NCI-H1436 treated with DMSO at 0.1 percent for 48 hours (cell line): ENCODE measurements around the gene PREB.
"Not testable (repeated sequence)": the region's sequence is repeated elsewhere in the genome, so short reads cannot be mapped to it uniquely, and the experiment has no call there.

ENCODE experiments used
- DNase-seq: peaks from one replicate; lab custom pipeline; 2025; lab: John Stamatoyannopoulos, UW

PREB gene

DNA sequence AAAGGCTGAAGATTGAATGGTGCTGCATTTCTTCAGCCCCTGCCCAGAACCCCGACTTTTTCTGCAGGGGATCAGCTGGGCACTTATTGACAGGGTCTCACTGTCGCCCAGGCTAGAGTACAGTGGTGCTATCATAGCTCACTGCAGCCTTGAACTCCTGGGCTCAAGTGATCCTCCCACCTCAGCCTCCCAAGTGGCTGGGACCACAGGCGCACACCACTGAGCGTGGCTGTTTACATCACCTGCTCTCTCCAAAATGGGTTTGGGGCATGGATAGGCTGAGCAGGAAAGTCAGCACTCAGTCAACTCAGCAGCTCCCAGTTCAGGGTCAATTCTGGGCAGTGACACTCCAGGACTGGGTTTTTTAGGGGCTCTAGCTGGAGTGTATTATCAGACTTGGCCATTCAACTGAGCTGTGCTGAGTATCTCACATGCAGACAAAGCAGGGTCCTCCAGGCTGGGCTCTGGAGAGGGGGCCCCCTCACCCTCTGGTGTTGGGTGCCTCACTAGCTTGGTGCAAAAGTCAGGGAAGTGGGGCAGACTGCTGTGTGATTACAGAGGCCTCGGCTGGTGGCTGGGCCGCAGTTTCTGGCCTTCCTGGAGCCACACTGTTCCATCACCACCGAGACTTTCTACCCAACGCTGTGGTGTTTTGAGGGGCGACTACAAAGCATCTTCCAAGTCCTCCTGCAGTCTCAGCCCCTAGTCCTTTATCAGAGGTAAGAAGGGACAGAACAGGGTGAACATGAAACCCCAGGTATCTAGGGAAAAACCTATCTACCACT lies 6.4 kb downstream of the PREB start:
- no peak for DNase-seq

GRCh38 chr2:27126252-27126710 lies 8.2 kb downstream of the PREB start:
- DNase-seq = no peak

DNA sequence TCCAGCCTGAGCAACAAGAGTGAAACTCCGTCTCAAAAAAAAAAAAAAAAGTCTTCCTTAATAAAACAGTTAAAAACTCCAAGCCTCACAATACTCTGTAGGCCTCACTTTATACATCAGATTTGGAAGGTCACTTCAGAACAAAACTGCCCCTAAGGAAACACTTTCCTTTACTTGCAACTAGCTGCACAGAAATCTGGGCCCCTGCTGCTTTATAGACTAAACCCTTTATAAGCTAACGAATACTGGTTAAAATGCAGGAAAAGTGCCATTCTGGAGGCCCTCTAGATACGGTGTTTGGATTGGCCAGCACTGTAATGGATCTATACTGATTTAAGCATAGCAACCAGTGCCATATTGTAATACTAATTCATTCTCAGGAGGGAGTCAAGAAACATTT lies 9.3 kb downstream of the PREB start:
- DNase-seq = no peak

DNA sequence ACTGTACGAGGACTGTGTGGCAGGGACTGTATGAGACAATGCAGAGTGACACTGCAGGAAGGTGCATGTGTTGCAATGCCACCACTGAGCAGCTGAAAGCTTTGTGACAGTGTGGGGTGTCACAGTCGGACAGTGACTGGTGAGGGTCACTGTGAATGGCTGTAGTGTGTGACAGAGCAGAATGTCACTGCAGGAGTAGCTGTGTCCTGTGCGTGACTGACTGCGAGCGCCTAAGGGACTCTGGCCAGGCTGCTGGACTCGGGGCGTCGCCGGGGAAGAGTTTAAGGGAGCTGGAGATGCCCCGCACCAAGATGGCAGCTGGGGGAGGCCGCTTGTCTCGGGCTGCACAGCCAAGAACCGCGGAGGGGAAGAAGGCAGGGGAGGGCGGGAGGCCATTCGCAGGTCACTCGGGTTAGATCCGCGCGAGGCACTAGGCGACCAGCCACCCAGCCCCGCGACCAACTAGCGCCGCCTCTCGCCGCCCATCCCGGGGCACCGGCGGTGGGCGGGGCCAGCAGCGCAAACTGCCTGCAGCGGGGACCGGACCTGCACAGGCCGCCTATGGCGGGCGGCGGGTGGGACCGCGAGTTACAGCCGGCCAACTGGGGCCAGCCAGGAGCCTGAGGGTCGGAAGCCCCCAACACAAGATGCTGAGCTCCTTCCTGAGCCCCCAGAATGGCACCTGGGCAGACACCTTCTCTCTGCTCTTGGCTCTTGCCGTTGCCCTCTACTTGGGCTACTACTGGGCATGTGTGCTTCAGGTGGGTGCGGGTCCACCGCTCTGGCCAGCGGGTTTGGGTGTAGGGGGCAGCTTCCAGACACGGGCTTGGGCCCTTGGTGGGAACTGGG lies 10.9 kb downstream of the PREB start, which contains the start of gene ABHD1:
Gene ABHD1 (plus strand): TSS at position 514 of the 849 bp plus-strand sequence. CDS start 134 bp downstream, at position 648.
- no peak for DNase-seq

- DNase-seq = no peak
Observed at GRCh38 chr2:27122791-27123190, 11.6 kb downstream of the PREB start.

DNA sequence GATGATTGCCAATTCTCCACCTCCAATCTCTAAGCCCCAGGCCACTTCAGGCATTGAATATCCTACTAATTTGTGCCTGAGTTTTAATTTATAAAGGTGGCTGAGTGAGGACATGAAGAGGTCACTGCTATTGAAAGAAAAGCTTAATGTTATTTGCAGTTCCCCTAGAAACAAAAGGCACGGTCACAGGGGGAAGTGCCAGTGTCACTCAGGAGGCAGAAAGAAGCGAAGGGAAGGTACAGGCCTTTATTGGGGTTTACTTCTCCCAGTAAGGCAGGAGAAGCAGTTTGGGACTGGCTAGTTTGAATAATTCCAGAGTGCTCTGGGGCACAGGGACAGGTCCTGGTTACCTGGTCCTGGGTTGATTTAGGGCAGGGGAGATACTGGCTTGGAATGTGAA lies 12.5 kb downstream of the PREB start:
- no peak for DNase-seq

DNA sequence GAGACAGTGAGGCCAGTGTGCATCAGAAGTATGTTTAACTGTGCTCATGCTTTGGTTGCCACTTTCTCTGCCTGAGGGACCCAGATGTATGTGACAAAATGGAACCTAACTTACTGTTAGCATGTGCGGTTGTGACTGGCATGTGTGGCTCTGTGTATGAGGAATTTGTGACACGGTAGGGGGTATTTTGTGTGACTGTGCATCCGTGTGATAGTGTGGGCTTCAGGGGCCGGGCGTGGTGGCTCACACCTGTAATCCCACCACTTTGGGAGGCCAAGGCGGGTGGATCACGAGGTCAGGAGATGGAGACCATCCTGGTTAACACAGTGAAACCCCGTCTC lies 15.1 kb downstream of the PREB start:
- DNase-seq = not testable (repeated sequence)

GRCh38 chr2:27118525-27119329 lies 15.7 kb downstream of the PREB start, which contains the start of gene CGREF1:
TSS of gene CGREF1 (minus strand) at chr2:27119128. CDS start at chr2:27104366, 14,762 bp downstream.
- no peak for DNase-seq

DNA sequence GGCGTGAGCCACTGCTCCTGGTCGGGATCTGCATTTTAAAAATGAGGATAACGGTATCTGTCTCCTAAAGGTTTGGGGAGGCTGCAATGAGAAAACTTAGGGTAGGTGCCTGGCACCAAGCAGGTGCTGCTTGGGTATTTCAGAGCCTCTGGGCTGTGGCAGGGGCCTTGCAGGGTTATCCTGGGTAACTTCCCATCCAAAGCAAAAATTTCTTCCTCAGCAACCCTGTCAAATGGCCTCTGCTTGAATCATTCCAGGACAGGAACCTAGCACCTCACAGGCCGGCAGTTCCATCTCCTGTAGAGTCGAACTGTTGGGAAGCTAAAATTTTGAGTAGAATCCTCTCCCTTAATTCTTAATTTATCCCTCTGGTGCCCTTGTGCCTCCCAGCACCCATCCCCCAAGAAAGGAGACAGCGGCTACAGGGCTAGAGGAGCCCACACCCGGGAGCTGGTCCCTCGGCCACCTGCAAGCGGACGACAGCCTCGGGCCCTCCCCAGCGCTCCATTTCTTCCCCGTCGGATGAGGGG lies 16.4 kb downstream of the PREB start:
- no peak for DNase-seq

- DNase-seq = no peak
Observed at GRCh38 chr2:27115519-27115918, 18.9 kb downstream of the PREB start.

GRCh38 chr2:27111392-27112078 lies 22.9 kb downstream of the PREB start:
- not testable (repeated sequence) for DNase-seq

GRCh38 chr2:27110603-27111352 lies 23.7 kb downstream of the PREB start:
- DNase-seq = not testable (repeated sequence)

DNA sequence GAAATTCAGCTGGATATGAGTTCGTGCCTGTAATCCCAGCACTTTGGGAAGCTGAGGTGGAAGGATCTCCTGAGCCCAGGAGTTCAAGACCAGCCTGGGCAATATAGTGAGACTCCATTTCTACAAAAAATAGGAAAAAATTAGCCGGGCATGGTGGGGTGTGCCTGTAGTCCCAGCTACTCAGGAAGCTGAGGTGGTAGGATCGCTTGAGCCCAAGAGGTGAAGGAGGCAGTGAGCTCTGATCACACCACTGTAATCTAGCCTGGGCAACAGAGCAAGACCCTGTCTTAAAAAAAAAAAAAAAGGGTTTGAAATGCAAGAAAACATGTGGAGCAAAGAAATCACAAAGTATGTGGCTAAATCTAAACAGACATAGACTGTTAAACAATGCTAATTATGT lies 25.4 kb downstream of the PREB start:
- DNase-seq = no peak

DNA sequence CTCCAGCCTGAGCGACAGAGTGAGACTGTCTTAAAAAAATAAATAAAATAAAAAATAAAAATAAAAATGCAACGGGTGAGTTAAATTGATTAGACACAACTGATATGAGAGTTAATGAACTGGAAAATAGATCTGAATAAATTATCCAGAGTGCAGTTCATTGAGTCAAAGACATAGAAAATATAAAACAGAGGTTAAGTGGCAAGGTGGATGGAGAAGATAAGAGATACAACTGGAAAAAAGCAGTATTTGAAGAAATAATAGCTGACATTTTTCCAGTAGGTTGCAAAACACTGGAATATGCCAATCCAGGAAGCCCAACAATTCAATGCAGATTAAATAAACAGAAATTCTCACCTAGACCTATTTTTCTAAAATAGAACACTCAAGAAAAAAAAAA lies 26.2 kb downstream of the PREB start:
- DNase-seq = no peak

DNA sequence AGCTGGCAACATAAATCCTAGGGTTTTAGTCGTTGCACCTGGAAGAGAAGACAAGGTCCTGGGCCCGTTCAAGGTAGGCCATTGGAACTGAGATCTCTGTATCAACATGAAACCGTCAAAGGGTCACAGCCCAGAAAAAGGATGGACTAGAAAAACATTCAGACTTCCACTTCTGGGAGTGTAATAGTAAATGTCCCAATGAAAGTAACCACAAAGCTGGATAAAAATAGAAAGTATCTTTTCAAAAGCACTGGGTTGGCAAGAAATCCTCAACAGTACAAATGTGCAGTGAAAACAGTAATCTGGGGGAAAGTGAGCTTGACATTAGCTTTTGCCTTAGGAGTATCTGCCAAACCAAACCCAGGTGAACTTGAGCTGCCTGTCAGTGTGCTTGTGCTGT lies 28.5 kb downstream of the PREB start:
- no peak for DNase-seq

- no peak for DNase-seq
Observed at GRCh38 chr2:27102329-27102728, 32.1 kb downstream of the PREB start.

- DNase-seq = no peak
Observed at GRCh38 chr2:27100036-27100435, 34.4 kb downstream of the PREB start.

DNA sequence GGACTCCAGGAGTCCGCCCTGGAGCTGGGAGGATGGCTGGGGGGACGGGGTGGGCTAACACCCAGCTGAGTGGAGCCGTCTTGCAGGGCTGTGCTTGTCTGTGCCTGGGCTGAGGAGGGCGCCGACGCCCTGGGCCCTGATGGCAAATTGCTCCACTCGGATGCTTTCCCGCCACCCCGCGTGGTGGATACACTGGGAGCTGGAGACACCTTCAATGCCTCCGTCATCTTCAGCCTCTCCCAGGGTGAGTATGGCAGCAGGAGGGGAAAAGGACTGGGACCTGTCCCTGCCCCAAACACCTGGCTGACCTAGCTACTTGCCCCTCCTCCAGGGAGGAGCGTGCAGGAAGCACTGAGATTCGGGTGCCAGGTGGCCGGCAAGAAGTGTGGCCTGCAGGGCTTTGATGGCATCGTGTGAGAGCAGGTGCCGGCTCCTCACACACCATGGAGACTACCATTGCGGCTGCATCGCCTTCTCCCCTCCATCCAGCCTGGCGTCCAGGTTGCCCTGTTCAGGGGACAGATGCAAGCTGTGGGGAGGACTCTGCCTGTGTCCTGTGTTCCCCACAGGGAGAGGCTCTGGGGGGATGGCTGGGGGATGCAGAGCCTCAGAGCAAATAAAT lies 35.0 kb downstream of the PREB start:
- no peak for DNase-seq

DNA sequence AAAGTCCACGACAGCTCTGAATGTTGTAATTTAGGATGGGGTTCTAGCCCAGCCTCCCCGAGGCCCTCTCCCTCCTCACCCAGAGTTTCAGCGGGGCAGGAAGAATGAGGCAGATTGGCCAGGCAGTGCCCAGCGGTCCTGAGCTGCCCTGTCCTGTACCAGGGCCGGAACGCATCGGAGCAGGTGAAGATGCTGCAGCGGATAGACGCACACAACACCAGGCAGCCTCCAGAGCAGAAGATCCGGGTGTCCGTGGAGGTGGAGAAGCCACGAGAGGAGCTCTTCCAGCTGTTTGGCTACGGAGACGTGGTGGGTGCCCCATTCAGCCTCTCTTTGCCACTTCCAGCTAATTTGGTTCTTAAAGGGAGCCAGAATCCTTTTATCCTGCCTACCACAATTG lies 37.1 kb downstream of the PREB start:
- DNase-seq = no peak

- no peak for DNase-seq
Observed at GRCh38 chr2:27096748-27097297, 37.6 kb downstream of the PREB start.
